NOMO-1 (cell line): Measurements from ENCODE around the gene DACT3.

Experiments used
- DNase-seq, 2 experiments: peaks; one replicate each; lab custom pipeline; 2025; ENCODE audit not compliant: unreplicated experiment in 2 of 2; lab: John Stamatoyannopoulos, UW

The DACT3 gene

GRCh38 chr19:46614114-46614722 is 46.8 kb downstream of the DACT3 start:
- DNase-seq: peak; percentile 42 to 63

- no peak for DNase-seq
Measured at GRCh38 chr19:46613525-46613924, 47.5 kb downstream of the DACT3 start.

DNA sequence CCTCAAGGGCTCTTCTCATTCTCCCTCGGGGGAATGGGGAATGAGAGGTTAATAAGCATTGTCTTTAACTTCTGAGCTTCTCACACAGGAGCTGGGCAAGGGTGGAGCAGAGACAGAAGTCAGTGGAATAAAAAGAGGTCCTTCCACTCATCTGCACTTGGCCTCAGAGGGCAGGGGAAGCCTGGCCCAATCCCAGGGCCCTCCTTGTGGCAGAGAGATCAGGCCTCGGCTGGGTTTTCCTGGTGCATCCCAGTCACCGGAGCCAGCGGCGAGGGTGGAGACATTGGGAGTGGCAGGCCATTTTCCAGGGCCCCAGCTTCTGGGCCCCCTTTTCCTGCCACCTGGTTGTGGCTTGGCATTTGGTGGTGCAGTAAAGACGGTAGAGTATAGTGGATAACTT is 49.2 kb downstream of the DACT3 start:
- DNase-seq: no peak

- peak in 1 of 2 experiments; percentile 22 for DNase-seq
Measured at GRCh38 chr19:46610851-46611770, 49.9 kb downstream of the DACT3 start.

DNA sequence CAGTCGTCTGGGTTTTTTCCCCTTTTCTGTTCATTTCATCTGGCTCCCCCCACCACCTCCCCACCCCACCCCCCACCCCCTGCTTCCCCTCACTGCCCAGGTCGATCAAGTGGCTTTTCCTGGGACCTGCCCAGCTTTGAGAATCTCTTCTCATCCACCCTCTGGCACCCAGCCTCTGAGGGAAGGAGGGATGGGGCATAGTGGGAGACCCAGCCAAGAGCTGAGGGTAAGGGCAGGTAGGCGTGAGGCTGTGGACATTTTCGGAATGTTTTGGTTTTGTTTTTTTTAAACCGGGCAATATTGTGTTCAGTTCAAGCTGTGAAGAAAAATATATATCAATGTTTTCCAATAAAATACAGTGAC is 50.6 kb downstream of the DACT3 start:
- no peak for DNase-seq

GRCh38 chr19:46609511-46610412 is 51.2 kb downstream of the DACT3 start:
- DNase-seq: no peak

GRCh38 chr19:46608581-46609345 is 52.2 kb downstream of the DACT3 start:
- no peak for DNase-seq

GRCh38 chr19:46608178-46608577 is 52.8 kb downstream of the DACT3 start:
- DNase-seq: no peak

GRCh38 chr19:46607448-46607841 is 53.5 kb downstream of the DACT3 start:
- DNase-seq: no peak

- no peak for DNase-seq
Measured at GRCh38 chr19:46606681-46607447, 54.1 kb downstream of the DACT3 start.

DNA sequence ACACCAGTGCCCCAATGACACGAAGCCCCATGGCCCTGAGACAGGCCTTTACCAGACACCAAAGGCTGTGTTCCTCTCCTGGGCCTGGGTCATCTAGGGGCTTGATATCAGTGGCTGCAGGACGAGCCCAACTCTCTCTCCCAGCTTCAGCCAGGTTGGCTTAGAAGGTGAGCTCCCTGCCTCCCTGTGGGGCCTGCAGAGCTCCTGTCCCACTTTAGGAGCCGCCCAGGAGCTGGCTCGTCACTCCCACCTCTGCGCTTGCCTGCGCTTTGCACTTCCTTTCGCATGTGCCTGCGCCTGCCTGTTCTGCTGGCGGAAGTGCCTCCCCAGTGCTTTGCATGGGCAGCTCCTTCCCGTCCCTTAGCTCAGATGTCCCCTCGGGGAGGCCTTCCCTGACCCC is 55.0 kb downstream of the DACT3 start:
- no peak for DNase-seq

GRCh38 chr19:46605356-46605821 is 55.6 kb downstream of the DACT3 start:
- no peak for DNase-seq

GRCh38 chr19:46604781-46605355 is 56.1 kb downstream of the DACT3 start:
- DNase-seq: no peak

- no peak for DNase-seq
Measured at GRCh38 chr19:46603752-46604231, 57.2 kb downstream of the DACT3 start.

DNA sequence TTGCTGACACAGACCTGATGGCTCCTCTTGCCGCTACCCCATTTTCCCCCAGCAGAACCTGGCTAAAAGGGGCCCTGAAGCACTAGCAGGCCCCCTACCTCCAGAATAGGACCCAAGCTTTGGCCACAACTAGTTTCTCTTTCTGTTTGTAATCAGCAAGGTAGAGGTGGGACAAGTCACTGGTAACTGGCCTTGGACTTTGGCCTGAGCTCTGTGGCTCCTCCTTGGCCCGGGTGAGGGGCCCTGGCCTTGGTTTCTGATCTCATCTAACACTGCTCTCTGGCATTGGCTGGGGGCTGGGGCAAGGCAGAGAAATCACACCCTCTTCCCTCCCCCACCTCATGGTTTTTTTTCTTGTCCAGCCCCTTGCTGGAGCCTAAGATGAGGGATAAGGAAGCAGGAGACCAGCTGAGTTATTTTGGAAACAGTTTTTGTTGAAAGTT is 57.8 kb downstream of the DACT3 start:
- DNase-seq: peak in 1 of 2 experiments; percentile 19

- no peak for DNase-seq
Measured at GRCh38 chr19:46602392-46603194, 58.4 kb downstream of the DACT3 start.

DNA sequence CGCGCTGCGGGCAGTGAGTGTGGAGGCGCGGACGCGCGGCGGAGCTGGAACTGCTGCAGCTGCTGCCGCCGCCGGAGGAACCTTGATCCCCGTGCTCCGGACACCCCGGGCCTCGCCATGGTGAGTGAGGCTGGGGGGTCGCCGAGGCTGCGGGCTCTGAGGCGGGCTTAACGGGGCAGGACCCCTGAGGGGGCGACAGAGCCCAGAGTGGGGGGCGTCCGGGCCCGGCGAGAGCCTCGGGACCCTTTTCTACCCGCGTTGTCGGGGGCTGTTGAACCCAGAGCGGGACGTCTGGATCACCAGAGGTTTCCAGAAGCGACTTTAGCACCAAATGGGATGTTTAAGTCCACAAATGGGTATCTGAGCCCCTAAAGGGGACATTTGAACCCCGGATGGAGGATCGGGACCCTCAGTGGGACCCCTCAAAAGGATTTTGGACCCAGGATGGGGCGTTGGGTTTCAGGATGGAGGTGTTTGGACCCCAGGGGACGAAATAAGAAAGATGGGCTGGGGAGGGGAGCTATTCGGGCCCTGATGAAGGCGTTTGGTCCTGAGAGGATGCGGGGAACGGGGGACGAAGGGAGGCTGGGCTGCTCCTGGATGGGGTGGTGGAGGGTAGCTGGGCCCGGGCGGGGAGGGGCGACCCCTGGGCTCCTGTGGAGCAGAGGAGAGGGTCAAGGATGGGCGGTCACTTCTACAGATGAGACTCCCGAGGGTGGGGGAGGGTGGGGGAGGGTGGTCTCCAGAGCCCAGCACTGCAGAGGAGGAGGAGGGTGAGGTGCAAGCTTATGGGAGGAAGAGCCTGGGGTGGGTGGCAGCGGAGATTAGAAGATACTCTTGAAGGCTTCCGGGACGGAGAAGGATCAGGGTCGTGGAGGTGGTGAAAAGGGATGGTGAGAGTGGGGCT is 59.4 kb downstream of the DACT3 start, which contains the start of gene CALM3:
CALM3 (plus strand) TSS at position 13 of the 907 bp plus-strand sequence; CDS start at position 118, 105 bp downstream.
- no peak for DNase-seq
